ENCODE results near the gene KLHDC10.

GRCh38 chr7:130182990-130183389, 112.7 kb downstream of the KLHDC10 start:
- TF ChIP-seq CTCF (IDR thresholded peaks at IDR 0.05): no peak
- TF ChIP-seq POLR2A (IDR thresholded peaks at IDR 0.05): no peak
- no peak for TF ChIP-seq POLR2AphosphoS5 (IDR thresholded peaks at IDR 0.05; ENCODE audit: insufficient read depth in 1 of 2, low read depth in 1 of 2)

All from vagina (tissue), 2 donors.